ACC112 (cell line): ENCODE data around the gene OR6A2.
A peak's percentile ranks its signal among the peaks of the same experiment; 100 is the strongest.

ENCODE experiments used
- H2AFZ ChIP-seq: fragments of 200-600 bp; sonication (generic); one replicate; pipeline ENCODE4 v1.6.0; 2017; ENCODE audit warnings: antibody characterized with exemption, low read length; ENCODE audit not compliant: unreplicated experiment
- H3K27ac ChIP-seq: fragments of 200-600 bp; sonication (generic); 2 replicates; pipeline ENCODE4 v1.5.1; 2014; ENCODE audit warnings: low read depth, mild to moderate bottlenecking, antibody characterized with exemption, low read length, moderate library complexity
- H3K27me3 ChIP-seq: fragments of 200-600 bp; sonication (generic); 2 replicates; pipeline ENCODE4 v1.6.1; 2014; ENCODE audit warnings: mild to moderate bottlenecking, antibody characterized with exemption, low read length, moderate library complexity, mixed read lengths; ENCODE audit not compliant: insufficient read depth
- H3K36me3 ChIP-seq: fragments of 200-600 bp; sonication (generic); 2 replicates; pipeline ENCODE4 v1.6.1; 2016; ENCODE audit warnings: mild to moderate bottlenecking, antibody characterized with exemption, low read length, moderate library complexity, mixed read lengths; ENCODE audit not compliant: insufficient read depth
- H3K4me1 ChIP-seq: fragments of 200-600 bp; sonication (generic); one replicate; pipeline ENCODE4 v1.6.1; 2016; ENCODE audit warnings: low read length, mixed read lengths; ENCODE audit not compliant: insufficient read depth, unreplicated experiment, control insufficient read depth
- H3K4me3 ChIP-seq: fragments of 200-600 bp; sonication (generic); 2 replicates; pipeline ENCODE4 v1.5.1; 2014; ENCODE audit warnings: mild to moderate bottlenecking, low read depth, low read length
- H3K79me2 ChIP-seq: fragments of 200-600 bp; sonication (generic); one replicate; pipeline ENCODE4 v1.6.0; 2016; ENCODE audit warnings: low read length; ENCODE audit not compliant: control insufficient read depth, unreplicated experiment, insufficient read depth

OR6A2 gene

GRCh38 chr11:6757373-6757967 is 42.0 kb downstream of the OR6A2 start:
- Histone ChIP-seq H3K4me1 (no peaks in the 10 kb centered on the region), H2AFZ (no peak overlapping the region), H3K27ac (no peak overlapping the region), H3K79me2 (no peaks in the 10 kb centered on the region), H3K36me3 (no peaks in the 10 kb centered on the region), H3K4me3 (no peak overlapping the region), H3K27me3 (peaks cover 4% of the 10 kb centered on the region)

GRCh38 chr11:6755953-6756347 is 43.5 kb downstream of the OR6A2 start:
- H3K27ac ChIP-seq: no peak overlapping the region
- no peak overlapping the region for H3K4me3 ChIP-seq
- no peaks in the 10 kb centered on the region for H3K4me1 ChIP-seq
- H3K79me2 ChIP-seq: no peaks in the 10 kb centered on the region
- no peaks in the 10 kb centered on the region for H3K36me3 ChIP-seq
- H3K27me3 ChIP-seq: peaks cover 13% of the 10 kb centered on the region
- no peak overlapping the region for H2AFZ ChIP-seq

- H3K4me3 ChIP-seq: no peak overlapping the region
- H3K4me1 ChIP-seq: no peaks in the 10 kb centered on the region
- no peak overlapping the region for H2AFZ ChIP-seq
- peaks cover 17% of the 10 kb centered on the region for H3K27me3 ChIP-seq
- H3K79me2 ChIP-seq: no peaks in the 10 kb centered on the region
- H3K36me3 ChIP-seq: no peaks in the 10 kb centered on the region
- no peak overlapping the region for H3K27ac ChIP-seq
Measured at GRCh38 chr11:6755303-6755952, 44.1 kb downstream of the OR6A2 start.

GRCh38 chr11:6747097-6747668 is 52.3 kb downstream of the OR6A2 start:
- Histone ChIP-seq H3K4me3 (no peak overlapping the region), H3K27ac (no peak overlapping the region), H2AFZ (no peak overlapping the region), H3K27me3 (peaks cover 85% of the 10 kb centered on the region), H3K36me3 (no peaks in the 10 kb centered on the region), H3K4me1 (no peaks in the 10 kb centered on the region), H3K79me2 (no peaks in the 10 kb centered on the region)

- Histone ChIP-seq H3K79me2 (no peaks in the 10 kb centered on the region), H3K4me1 (no peaks in the 10 kb centered on the region), H3K27me3 (peaks cover 80% of the 10 kb centered on the region), H3K36me3 (no peaks in the 10 kb centered on the region), H2AFZ (peak overlapping the region; percentile 2), H3K4me3 (peak overlapping the region; percentile 40), H3K27ac (no peak overlapping the region)
Measured at GRCh38 chr11:6746626-6747025, 52.9 kb downstream of the OR6A2 start.

- Histone ChIP-seq H2AFZ (peak overlapping the region; percentile 2), H3K79me2 (no peaks in the 10 kb centered on the region), H3K4me1 (no peaks in the 10 kb centered on the region), H3K4me3 (peak overlapping the region; percentile 40), H3K27me3 (peaks cover 76% of the 10 kb centered on the region), H3K36me3 (no peaks in the 10 kb centered on the region), H3K27ac (no peak overlapping the region)
Measured at GRCh38 chr11:6746086-6746618, 53.3 kb downstream of the OR6A2 start.

GRCh38 chr11:6745465-6746015 is 53.9 kb downstream of the OR6A2 start:
- Histone ChIP-seq H3K36me3 (no peaks in the 10 kb centered on the region), H3K4me3 (peak overlapping the region; percentile 40; the same call in 1 of the 2 replicates), H3K27ac (no peak overlapping the region), H3K79me2 (no peaks in the 10 kb centered on the region), H3K4me1 (no peaks in the 10 kb centered on the region), H2AFZ (no peak overlapping the region), H3K27me3 (peaks cover 74% of the 10 kb centered on the region)

- H3K27ac ChIP-seq: no peak overlapping the region
- H3K4me3 ChIP-seq: no peak overlapping the region
- no peaks in the 10 kb centered on the region for H3K4me1 ChIP-seq
- peaks cover 73% of the 10 kb centered on the region for H3K27me3 ChIP-seq
- H2AFZ ChIP-seq: no peak overlapping the region
- H3K36me3 ChIP-seq: no peaks in the 10 kb centered on the region
- H3K79me2 ChIP-seq: no peaks in the 10 kb centered on the region
Measured at GRCh38 chr11:6745018-6745417, 54.5 kb downstream of the OR6A2 start.

- no peak overlapping the region for H3K27ac ChIP-seq
- H3K4me3 ChIP-seq: no peak overlapping the region
- H2AFZ ChIP-seq: no peak overlapping the region
- no peaks in the 10 kb centered on the region for H3K79me2 ChIP-seq
- H3K36me3 ChIP-seq: no peaks in the 10 kb centered on the region
- peaks cover 60% of the 10 kb centered on the region for H3K27me3 ChIP-seq
- H3K4me1 ChIP-seq: no peaks in the 10 kb centered on the region
Measured at GRCh38 chr11:6742260-6742659, 57.2 kb downstream of the OR6A2 start.
